ENCODE measurements around the gene PFKM.

PFKM gene

GRCh38 chr12:48084841-48085460 lies 34.2 kb upstream of the PFKM start:
- in situ Hi-C loops (cut with HindIII; ENCODE audit: low sequenced_read_pairs), result no loop called here

DNA sequence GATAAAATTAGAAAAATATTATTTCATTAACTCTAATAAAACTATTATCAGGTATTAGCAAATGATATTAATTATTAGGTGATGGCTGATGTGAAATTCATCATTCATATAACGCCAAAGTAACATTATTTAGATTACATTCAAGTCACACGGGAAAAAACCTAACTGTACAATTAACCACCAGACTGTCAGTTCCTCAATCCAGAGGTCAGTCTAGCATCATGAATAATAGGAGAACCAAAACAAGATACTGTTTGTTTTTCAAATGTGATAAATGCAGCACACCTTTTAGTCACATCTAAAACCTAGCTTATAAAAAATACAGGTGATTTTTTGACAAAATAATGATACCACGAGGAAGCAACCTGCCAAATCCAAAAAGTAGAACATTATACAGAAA lies 32.8 kb upstream of the PFKM start:
- in situ Hi-C loops (cut with HindIII; ENCODE audit: low sequenced_read_pairs), result no loop called here
- H3K4me3 ChIP-seq (ENCODE audit: low read depth, low read length), result no peak overlapping the region
- DNase-seq (ENCODE audit: low read depth, low spot score), result no peak
- TF ChIP-seq, protein P1, sequence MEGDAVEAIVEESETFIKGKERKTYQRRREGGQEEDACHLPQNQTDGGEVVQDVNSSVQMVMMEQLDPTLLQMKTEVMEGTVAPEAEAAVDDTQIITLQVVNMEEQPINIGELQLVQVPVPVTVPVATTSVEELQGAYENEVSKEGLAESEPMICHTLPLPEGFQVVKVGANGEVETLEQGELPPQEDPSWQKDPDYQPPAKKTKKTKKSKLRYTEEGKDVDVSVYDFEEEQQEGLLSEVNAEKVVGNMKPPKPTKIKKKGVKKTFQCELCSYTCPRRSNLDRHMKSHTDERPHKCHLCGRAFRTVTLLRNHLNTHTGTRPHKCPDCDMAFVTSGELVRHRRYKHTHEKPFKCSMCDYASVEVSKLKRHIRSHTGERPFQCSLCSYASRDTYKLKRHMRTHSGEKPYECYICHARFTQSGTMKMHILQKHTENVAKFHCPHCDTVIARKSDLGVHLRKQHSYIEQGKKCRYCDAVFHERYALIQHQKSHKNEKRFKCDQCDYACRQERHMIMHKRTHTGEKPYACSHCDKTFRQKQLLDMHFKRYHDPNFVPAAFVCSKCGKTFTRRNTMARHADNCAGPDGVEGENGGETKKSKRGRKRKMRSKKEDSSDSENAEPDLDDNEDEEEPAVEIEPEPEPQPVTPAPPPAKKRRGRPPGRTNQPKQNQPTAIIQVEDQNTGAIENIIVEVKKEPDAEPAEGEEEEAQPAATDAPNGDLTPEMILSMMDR (IDR thresholded peaks at IDR 0.05; ENCODE audit: low read depth, low read length), result no peak

More at GRCh38 chr12:48084841-48085460, 34.2 kb upstream of the PFKM start:
- TF ChIP-seq, protein P1 (IDR thresholded peaks at IDR 0.05; ENCODE audit: low read depth, low read length), result no peak
- no peak for DNase-seq (ENCODE audit: low read depth, low spot score)
- no peak overlapping the region for H3K4me3 ChIP-seq (ENCODE audit: low read depth, low read length)

GRCh38 chr12:48092611-48093010 lies 26.6 kb upstream of the PFKM start:
- no peak for DNase-seq (ENCODE audit: low read depth, low spot score)
- in situ Hi-C loops (cut with HindIII; ENCODE audit: low sequenced_read_pairs), result no loop called here
- TF ChIP-seq, protein P1 (IDR thresholded peaks at IDR 0.05; ENCODE audit: low read depth, low read length), result no peak
- no peak overlapping the region for H3K4me3 ChIP-seq (ENCODE audit: low read depth, low read length)

GRCh38 chr12:48104531-48104930 lies 14.6 kb upstream of the PFKM start:
- TF ChIP-seq, protein P1 (IDR thresholded peaks at IDR 0.05; ENCODE audit: low read depth, low read length), result no peak
- peak overlapping the region; percentile 18 for H3K4me3 ChIP-seq (ENCODE audit: low read depth, low read length)
- in situ Hi-C loops (cut with HindIII; ENCODE audit: low sequenced_read_pairs), result no loop called here

DNA sequence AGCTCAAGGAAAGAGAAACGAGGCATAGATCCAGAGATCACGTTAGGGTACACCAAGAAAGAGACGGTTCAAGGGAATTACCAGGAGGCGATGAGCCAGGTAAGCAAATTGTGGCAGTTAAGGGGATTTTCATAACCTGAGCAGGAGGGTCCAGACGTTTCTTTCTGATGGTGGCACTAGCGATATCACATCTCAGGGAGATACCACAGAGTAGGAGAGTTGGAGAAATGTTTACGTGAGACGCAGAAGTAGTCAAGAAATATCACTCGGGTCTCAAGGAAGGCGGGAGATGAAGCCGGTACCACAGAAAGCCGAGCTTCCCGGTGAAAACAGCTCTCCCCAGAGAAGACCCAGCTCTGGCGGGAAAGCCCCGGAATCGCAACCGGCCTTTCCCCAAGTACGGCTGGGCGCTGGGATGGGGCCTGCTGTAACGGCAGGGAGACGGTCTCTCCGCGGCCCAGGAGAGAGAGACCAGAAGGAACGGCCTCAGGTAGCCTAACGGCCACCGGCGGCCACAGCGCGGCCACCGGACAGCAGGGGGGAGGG lies 13.8 kb upstream of the PFKM start:
- TF ChIP-seq, protein P1 (IDR thresholded peaks at IDR 0.05; ENCODE audit: low read depth, low read length), result no peak
- DNase-seq (ENCODE audit: low read depth, low spot score), result no peak
- in situ Hi-C loops (cut with HindIII; ENCODE audit: low sequenced_read_pairs), result no loop called here
- H3K4me3 ChIP-seq (ENCODE audit: low read depth, low read length), result peak overlapping the region; percentile 94

More at GRCh38 chr12:48104531-48104930, 14.6 kb upstream of the PFKM start:
- DNase-seq (ENCODE audit: low read depth, low spot score), result no peak

- TF ChIP-seq, protein P1 (IDR thresholded peaks at IDR 0.05; ENCODE audit: low read depth, low read length), result peak; percentile 7
- H3K4me3 ChIP-seq (ENCODE audit: low read depth, low read length), result peak within 1 kb of the TSS; percentile 94
- in situ Hi-C loops (cut with HindIII; ENCODE audit: low sequenced_read_pairs), result no loop called here
- DNase-seq (ENCODE audit: low read depth, low spot score), result peak; percentile 90
These were observed 13.1 kb upstream of the PFKM start, which contains the start of gene SENP1 for GRCh38 chr12:48105867-48106680. Gene SENP1 (minus strand): TSS chr12:48106079. CDS start chr12:48101472, 4,607 bp downstream.
